HCT116 (cell line): ENCODE data around the gene SLC25A25.

Experiments used
- CEBPB ChIP-seq: IDR thresholded peaks from 2 replicates; pipeline ENCODE4 v1.6.1; 2012; ENCODE audit warnings: low read depth
- EZH2 ChIP-seq: fragments of 200-600 bp; sonication (generic); IDR thresholded peaks from 2 replicates; pipeline ENCODE4 v1.6.1; 2017; ENCODE audit warnings: antibody characterized with exemption, mixed run types
- POLR2A ChIP-seq: IDR thresholded peaks from 2 replicates; pipeline ENCODE4 v1.7.0; 2011; ENCODE audit warnings: borderline replicate concordance; ENCODE audit not compliant: insufficient read depth, insufficient read length; ENCODE audit errors: extremely low read depth
- YY1 ChIP-seq: IDR thresholded peaks from 2 replicates; pipeline ENCODE4 v1.6.1; 2011; ENCODE audit warnings: low read length, low read depth, moderate library complexity, mild to moderate bottlenecking; ENCODE audit not compliant: insufficient replicate concordance; ENCODE audit errors: extremely low read depth
- ZNF274 ChIP-seq: fragments of 200-500 bp; sonication (Bioruptor generic); IDR thresholded peaks from 2 replicates; pipeline ENCODE4 v1.6.1; 2014; ENCODE audit warnings: mild to moderate bottlenecking, low read depth, low read length, inconsistent platforms
- TF ChIP-seq, protein P1 (sequence below), 3 experiments: fragments of 200-600 bp in 1 of 3; sonication (generic) in 1 of 3; IDR thresholded peaks in 2 of 3; conservative IDR thresholded peaks in 1 of 3; 2 replicates each; pipeline ENCODE4 v1.5.1; 2012 to 2017; ENCODE audit warnings: low read depth in 2 of 3, low read length in 2 of 3, antibody characterized with exemption in 1 of 3, borderline replicate concordance in 1 of 3, control low read depth in 1 of 3, mild to moderate bottlenecking in 1 of 3, mixed read lengths in 1 of 3, mixed run types in 1 of 3, moderate library complexity in 1 of 3; ENCODE audit not compliant: insufficient read depth in 1 of 3

DNA sequence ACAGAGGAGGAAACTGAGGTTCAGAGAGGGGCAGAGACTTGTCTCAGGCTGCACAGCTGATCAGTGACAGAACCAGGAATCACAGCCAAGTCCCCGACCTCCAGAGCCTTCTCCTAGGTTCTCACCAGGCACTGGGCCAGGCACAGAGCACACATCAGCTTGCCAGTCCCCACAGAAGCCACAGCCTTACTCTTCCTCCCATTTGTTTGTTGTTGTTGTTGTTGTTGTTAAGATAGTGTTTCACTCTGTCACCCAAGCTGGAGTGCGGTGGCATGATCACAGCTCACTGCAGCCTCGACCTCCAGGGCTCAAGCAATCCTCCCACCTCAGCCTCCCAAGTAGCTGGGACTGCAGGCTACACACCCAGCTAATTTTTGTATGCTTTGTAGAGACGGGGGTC, 42.3 kb upstream of the SLC25A25 start:
- TF ChIP-seq, protein P1, sequence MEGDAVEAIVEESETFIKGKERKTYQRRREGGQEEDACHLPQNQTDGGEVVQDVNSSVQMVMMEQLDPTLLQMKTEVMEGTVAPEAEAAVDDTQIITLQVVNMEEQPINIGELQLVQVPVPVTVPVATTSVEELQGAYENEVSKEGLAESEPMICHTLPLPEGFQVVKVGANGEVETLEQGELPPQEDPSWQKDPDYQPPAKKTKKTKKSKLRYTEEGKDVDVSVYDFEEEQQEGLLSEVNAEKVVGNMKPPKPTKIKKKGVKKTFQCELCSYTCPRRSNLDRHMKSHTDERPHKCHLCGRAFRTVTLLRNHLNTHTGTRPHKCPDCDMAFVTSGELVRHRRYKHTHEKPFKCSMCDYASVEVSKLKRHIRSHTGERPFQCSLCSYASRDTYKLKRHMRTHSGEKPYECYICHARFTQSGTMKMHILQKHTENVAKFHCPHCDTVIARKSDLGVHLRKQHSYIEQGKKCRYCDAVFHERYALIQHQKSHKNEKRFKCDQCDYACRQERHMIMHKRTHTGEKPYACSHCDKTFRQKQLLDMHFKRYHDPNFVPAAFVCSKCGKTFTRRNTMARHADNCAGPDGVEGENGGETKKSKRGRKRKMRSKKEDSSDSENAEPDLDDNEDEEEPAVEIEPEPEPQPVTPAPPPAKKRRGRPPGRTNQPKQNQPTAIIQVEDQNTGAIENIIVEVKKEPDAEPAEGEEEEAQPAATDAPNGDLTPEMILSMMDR (IDR thresholded peaks at IDR 0.05 in 2 of 3, conservative IDR thresholded peaks at IDR 0.05 in 1 of 3; ENCODE audit: borderline replicate concordance in 1 of 3, insufficient read depth in 1 of 3, low read depth in 2 of 3, low read length in 2 of 3): no peak
- TF ChIP-seq EZH2: no peak
- no peak for TF ChIP-seq YY1
- no peak for TF ChIP-seq CEBPB
- TF ChIP-seq ZNF274: no peak
- no peak for TF ChIP-seq POLR2A
